Right lobe of liver (tissue), 4 donors: ENCODE measurements around the gene SCUBE3.

Experiments used
- POLR2A ChIP-seq: fragments of 450-650 bp; IDR thresholded peaks from one replicate; pipeline ENCODE4 v1.6.1; 2017; ENCODE audit warnings: antibody characterized with exemption, mild to moderate bottlenecking
- TF ChIP-seq, protein P1 (sequence below), 4 donors: fragments of 200-600 bp in 3 of 4; fragments of 450-650 bp in 1 of 4; IDR thresholded peaks; one replicate each; pipeline versions ENCODE4 v1.5.1 to v1.8.0; 2016 to 2022; ENCODE audit warnings: antibody characterized with exemption in 4 of 4, mild to moderate bottlenecking in 2 of 4
- donor health status: DM: no; HTN: no; CAD: no.
- donor health status: DM: no; HTN: no; CAD: no.
- donor health status: DM: no; HTN: yes; CAD: no.

DNA sequence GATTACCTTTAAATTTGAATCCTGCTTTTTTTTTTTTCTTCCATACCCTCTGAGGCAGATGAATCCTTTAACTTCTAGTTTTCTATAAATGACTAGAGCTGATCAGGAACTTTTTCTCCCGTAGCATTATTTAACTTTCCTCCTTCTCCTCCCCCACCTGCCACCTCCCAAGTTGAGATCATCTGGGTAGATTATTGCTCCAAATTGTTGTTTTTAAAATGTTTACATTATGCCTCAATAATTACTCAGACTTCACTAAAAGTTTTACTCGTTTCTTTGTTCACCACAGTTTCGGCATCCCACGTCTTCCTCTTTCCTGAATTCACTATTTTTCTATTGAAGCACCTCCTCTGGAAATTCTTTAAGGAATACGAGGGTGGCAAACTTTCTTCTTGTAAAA lies 16.6 kb upstream of the SCUBE3 start:
- TF ChIP-seq, protein P1, sequence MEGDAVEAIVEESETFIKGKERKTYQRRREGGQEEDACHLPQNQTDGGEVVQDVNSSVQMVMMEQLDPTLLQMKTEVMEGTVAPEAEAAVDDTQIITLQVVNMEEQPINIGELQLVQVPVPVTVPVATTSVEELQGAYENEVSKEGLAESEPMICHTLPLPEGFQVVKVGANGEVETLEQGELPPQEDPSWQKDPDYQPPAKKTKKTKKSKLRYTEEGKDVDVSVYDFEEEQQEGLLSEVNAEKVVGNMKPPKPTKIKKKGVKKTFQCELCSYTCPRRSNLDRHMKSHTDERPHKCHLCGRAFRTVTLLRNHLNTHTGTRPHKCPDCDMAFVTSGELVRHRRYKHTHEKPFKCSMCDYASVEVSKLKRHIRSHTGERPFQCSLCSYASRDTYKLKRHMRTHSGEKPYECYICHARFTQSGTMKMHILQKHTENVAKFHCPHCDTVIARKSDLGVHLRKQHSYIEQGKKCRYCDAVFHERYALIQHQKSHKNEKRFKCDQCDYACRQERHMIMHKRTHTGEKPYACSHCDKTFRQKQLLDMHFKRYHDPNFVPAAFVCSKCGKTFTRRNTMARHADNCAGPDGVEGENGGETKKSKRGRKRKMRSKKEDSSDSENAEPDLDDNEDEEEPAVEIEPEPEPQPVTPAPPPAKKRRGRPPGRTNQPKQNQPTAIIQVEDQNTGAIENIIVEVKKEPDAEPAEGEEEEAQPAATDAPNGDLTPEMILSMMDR (IDR thresholded peaks at IDR 0.05): no peak
- no peak for TF ChIP-seq POLR2A
